GM21529 (cell line): ENCODE measurements around the gene PLOD3.
"Not testable (repeated sequence)": the region's sequence is repeated elsewhere in the genome, so short reads cannot be mapped to it uniquely, and the experiment has no call there.

Source experiments
- ATAC-seq: cut with Tn5 transposase; IDR thresholded peaks from one replicate; pipeline ENCODE4 v1.9.1; 2021; ENCODE audit not compliant: unreplicated experiment

The PLOD3 gene

GRCh38 chr7:101217388-101218235, at the start of gene PLOD3, which contains the start of gene ZNHIT1:
PLOD3 (minus strand) TSS chr7:101217581; CDS start chr7:101217274, 307 bp downstream.
ZNHIT1 (plus strand) TSS chr7:101218165; CDS start chr7:101218196, 31 bp downstream.
- peak; percentile 67 for ATAC-seq

- ATAC-seq = no peak
Measured at GRCh38 chr7:101265622-101266516, 48.5 kb upstream of the PLOD3 start.

GRCh38 chr7:101264102-101264706, 46.8 kb upstream of the PLOD3 start:
- ATAC-seq = not testable (repeated sequence)

- ATAC-seq = no peak
Measured at GRCh38 chr7:101258243-101258731, 40.9 kb upstream of the PLOD3 start.

GRCh38 chr7:101255796-101256195, 38.4 kb upstream of the PLOD3 start:
- ATAC-seq = no peak

GRCh38 chr7:101253199-101253598, 35.8 kb upstream of the PLOD3 start:
- ATAC-seq = not testable (repeated sequence)

- peak; percentile 95 for ATAC-seq
Measured at GRCh38 chr7:101251871-101252659, 34.7 kb upstream of the PLOD3 start.

- ATAC-seq = peak; percentile 42
Measured at GRCh38 chr7:101250324-101250723, 32.9 kb upstream of the PLOD3 start.

- no peak for ATAC-seq
Measured at GRCh38 chr7:101248276-101248675, 30.9 kb upstream of the PLOD3 start.

- ATAC-seq = no peak
Measured at GRCh38 chr7:101245147-101245668, 27.8 kb upstream of the PLOD3 start.

- peak; percentile 93 for ATAC-seq
Measured at GRCh38 chr7:101244375-101245146, 27.2 kb upstream of the PLOD3 start, which contains the start of gene FIS1. FIS1 (minus strand) TSS chr7:101245081; CDS start chr7:101245004, 77 bp downstream.

GRCh38 chr7:101243646-101244374, 26.4 kb upstream of the PLOD3 start:
- no peak for ATAC-seq

GRCh38 chr7:101241443-101242349, 24.3 kb upstream of the PLOD3 start:
- no peak for ATAC-seq

GRCh38 chr7:101241015-101241363, 23.6 kb upstream of the PLOD3 start:
- ATAC-seq = no peak

- no peak for ATAC-seq
Measured at GRCh38 chr7:101240226-101241014, 23.0 kb upstream of the PLOD3 start.

- no peak for ATAC-seq
Measured at GRCh38 chr7:101239951-101240220, 22.5 kb upstream of the PLOD3 start.
